NK-92 (cell line): Measurements from ENCODE around the gene DUSP23.

Experiments used
- DNase-seq: peaks from one replicate; lab custom pipeline; 2025; ENCODE audit not compliant: unreplicated experiment; lab: John Stamatoyannopoulos, UW

Gene DUSP23

GRCh38 chr1:159827549-159827948 is 46.8 kb downstream of the DUSP23 start:
- DNase-seq: no peak

- DNase-seq: no peak
These were observed 47.4 kb downstream of the DUSP23 start for GRCh38 chr1:159828176-159828575.

DNA sequence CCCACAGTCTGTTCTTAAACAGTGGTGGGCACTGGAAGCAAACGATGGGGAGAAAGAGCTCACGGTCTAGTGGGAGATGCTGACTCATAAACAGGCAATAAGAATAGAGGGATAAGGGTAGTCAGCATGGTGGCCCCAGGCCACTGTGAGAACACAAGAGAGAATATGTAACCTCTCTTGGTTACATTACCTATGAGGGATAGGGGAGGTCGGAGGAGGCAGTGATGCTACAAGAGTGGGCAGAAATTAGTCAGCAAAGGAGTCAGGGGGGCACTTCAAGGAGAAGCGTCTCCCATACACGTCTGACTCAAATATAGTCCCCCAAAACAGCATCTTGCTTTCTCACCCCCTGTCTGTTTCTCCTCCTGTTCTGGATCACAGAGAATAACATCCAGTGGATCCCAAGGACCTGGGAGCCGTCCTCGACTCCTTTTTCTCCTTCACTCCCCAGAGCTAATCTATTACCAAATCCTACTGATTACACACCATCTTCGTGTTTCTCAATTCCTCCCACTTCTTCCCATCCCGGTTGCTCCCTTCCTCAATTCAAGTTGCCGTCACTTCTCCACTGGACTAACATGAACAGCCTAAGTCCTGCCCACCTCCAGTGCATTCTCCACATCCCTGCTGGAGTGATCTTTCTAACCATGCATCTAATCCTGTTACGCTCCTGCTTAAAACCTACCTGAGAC is 48.0 kb downstream of the DUSP23 start:
- DNase-seq: no peak

DNA sequence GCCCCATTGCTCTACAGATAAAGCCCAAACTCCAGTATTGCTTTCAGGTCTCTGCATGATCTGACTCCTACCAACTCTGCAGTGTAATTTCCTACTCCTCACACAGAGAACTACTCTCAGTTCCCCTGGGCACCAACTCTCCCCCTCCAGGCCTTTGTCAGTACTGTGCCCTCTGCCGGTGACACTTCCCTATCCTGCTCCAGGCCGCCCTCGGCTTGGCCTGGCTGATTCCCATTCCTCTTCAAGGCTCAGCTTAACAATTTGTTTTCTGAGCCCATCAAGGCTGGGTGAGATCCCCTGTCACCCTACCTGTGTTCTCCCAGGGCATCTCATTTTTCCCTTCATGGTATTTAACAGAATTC is 48.5 kb downstream of the DUSP23 start:
- DNase-seq: no peak

- no peak for DNase-seq
These were observed 49.2 kb downstream of the DUSP23 start for GRCh38 chr1:159829822-159830465.

- no peak for DNase-seq
These were observed 50.0 kb downstream of the DUSP23 start for GRCh38 chr1:159830722-159831121.

DNA sequence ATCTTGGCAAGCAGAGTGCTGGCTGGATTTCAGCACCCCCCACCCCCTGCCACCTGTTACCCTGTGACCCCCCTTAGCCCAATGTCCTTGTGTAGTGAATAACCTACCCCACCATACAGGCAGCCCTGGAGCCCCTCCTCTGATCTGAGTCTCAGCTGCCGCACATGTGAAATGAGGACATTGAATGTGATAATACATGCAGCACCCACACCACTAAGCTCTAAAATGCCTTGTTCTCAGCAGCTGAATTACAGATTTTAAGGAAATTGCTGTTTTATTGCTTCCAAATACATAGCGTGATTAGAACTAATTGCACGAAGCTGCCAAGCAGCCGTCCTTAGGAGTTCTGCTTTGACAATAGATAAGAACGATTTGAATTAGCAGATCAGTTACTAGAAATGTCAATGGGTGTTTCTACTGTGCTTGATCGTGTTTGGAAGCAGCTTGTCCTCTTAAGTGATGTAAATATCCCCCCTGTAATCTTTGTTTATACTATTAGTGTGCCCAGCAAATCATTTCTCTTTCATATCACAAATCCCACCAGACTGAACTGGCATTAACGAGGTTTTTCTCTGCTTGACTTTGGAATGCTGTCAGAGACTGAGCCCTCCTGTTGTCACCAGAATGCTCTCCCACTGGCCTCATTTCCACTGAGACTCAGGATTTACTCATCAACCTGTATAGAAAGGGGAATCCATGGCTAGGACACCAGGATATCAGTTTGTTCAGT is 50.8 kb downstream of the DUSP23 start:
- DNase-seq: no peak
